HL-60/S4 treated with phorbol 12-myristate 13-acetate at 8.2 ng/mL for 4 days and 3 days (cell line): ENCODE data around the gene FBXO21.
"Not testable (repeated sequence)": the region's sequence is repeated elsewhere in the genome, so short reads cannot be mapped to it uniquely, and the experiment has no call there.

Experiments used
- in situ Hi-C: fragments of 300-500 bp; cut with MboI; formaldehyde crosslinking; loops from 2 replicates; pipeline ENCODE4 v1.15.0; 2022; ENCODE audit warnings: low sequenced_read_pairs

Gene FBXO21

GRCh38 chr12:117111821-117112595 is 78.3 kb downstream of the FBXO21 start:
- in situ Hi-C loops, result loop anchor here (25.0 kb wide), 1 partner anchor 400 kb away; no protein-coding TSS in a partner anchor

GRCh38 chr12:117111386-117111785 is 78.9 kb downstream of the FBXO21 start:
- in situ Hi-C loops, result loop anchor here (25.0 kb wide), 1 partner anchor 399 kb away; no protein-coding TSS in a partner anchor

DNA sequence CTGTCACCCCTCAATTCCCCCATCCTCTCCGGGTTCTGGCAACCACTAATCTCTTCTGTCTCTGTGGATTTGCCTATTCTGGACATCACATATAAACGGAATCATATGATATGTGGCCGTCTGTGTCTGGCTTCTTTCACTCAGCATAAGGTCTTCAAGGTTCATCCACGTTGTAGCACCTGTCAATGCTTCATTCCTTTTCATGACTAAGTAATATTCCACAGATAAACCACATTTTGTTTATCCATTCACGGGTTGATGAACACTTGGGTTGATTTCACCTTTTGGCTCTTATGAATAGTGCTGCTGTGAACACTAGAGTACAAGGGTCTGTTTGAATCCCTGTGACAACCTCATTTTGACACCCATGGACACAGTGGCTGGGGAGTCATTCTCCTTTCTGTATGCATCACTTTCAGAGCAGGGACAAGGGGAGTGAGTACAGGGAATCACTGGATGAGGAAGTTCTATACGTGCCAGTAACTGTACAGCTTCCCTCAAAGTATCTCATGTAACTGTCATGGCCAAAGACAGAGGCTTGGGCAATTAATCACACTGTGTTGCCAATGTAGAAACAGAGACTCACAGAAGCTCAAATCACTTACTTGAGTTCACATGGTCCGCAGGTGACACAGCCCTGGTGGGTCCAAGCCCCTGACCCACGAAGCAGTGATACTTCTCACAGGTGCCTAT is 80.2 kb downstream of the FBXO21 start:
- in situ Hi-C loops, result loop anchor here (10.0 to 25.0 kb wide), 2 partner anchors 65 to 398 kb away; no protein-coding TSS in a partner anchor

DNA sequence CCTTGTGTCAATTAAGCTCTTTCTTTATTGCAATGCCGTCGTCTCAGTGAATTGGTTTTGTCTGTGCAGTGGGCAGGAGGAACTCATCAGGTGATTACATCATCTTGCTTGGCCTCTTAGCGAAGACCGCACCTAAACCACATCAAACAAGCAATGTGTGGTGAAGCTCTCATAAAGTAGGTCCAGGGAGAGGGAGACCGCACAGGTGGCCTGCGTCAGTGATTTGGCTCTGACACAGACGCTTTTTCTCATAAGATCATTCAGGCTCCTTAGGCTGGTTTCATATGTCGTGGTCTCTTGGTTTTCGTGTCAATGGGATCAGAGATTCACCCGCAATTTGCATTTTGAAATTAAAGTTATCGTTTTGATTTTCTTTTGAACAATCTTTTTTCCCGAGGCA is 84.4 kb downstream of the FBXO21 start:
- in situ Hi-C loops, result loop anchor here (10.0 to 25.0 kb wide), 2 partner anchors 61 to 394 kb away; no protein-coding TSS in a partner anchor

DNA sequence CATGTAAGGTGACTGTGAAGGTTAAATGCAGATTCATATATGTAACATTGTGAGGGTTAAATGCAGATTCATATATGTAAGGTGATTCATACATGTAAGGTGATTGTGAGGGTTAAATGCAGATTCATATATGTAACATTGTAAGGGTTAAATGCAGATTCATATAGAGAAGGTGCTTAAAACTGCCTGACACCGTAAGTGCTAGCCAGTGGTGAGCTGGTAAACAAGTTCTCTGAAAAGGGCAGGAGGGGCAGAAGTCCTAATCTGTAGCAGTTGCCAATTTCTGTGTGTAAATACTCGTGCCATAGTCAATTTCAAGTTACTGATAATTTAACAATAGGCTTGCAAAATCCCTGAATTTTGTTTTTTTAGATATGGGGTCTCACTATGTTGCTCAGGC is 86.3 kb downstream of the FBXO21 start:
- in situ Hi-C loops, result loop anchor here (10.0 to 25.0 kb wide), 2 partner anchors 59 to 392 kb away; no protein-coding TSS in a partner anchor

GRCh38 chr12:117102800-117103181 is 87.5 kb downstream of the FBXO21 start:
- in situ Hi-C loops, result loop anchor here (10.0 to 25.0 kb wide), 2 partner anchors 58 to 390 kb away; no protein-coding TSS in a partner anchor

DNA sequence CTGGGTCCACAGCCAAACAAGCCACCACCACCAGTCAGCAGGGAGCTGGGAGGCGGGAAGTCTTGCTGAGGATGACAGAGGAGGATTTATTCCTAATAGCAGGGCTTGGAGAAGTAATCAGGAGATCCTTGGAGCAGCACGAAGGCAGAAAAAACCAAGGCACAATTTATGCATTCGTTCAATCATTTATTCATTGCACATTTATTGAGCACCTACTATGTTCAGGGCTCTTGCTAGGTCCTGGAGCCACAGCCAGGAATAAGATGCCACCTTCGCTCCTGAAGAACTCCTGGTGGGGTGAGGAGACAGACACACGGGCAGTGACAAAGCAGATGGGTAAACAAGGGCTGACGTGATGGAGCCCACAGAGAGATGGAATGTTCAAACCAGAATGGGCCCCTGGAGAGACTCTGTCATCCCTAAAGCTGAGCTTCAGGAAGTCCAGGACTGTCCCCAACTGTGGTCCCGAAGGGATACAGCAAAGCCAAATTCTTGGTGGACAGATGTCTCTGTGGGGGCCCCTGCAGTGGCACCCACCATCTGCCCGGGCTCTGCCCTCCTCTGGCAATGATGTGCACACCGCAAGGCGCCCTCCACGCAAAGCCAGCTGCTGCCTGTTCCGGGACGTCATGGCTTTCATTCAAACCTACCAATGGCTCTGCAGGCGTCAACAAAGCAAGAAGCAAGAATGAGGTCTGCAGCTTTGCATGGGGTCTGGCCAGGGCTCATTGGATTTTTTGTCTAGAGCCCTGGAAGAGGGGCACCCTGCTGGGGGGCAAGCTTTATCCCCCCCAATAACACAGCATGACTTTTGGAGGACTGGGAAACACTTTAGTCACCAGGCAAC is 88.1 kb downstream of the FBXO21 start:
- in situ Hi-C loops, result loop anchor here (10.0 to 25.0 kb wide), 2 partner anchors 57 to 390 kb away; no protein-coding TSS in a partner anchor

GRCh38 chr12:117100851-117101673 is 89.2 kb downstream of the FBXO21 start:
- in situ Hi-C loops, result loop anchor here (10.0 to 25.0 kb wide), 2 partner anchors 56 to 389 kb away; no protein-coding TSS in a partner anchor

DNA sequence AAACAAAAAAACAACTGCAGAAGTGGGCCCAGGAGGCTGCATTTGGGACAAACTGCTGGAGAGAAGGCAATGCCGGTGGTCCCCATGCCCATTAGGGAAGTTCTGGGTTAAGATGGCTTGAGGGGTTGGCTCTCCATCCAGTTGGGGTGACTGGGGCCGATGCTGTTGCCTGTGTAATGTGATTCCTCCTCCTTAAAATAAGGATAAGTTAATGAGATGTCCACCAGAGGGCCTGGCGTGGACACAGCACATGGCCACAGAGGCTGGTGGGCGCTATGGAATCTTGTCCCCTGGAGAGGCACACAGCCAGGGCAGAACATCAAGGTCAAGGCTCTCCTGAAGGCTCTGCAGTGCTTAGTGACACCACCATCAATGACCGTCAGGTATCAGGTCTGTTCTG is 90.0 kb downstream of the FBXO21 start:
- in situ Hi-C loops, result loop anchor here (10.0 to 25.0 kb wide), 2 partner anchors 55 to 388 kb away; no protein-coding TSS in a partner anchor

GRCh38 chr12:117098361-117099217 is 91.7 kb downstream of the FBXO21 start:
- in situ Hi-C loops, result no loop called here

GRCh38 chr12:117098024-117098360 is 92.3 kb downstream of the FBXO21 start:
- in situ Hi-C loops, result no loop called here

GRCh38 chr12:117097159-117097558 is 93.1 kb downstream of the FBXO21 start:
- in situ Hi-C loops, result no loop called here

GRCh38 chr12:117096501-117097042 is 93.7 kb downstream of the FBXO21 start:
- in situ Hi-C loops, result no loop called here

- in situ Hi-C loops, result not testable (repeated sequence)
Measured at GRCh38 chr12:117095191-117095590, 95.1 kb downstream of the FBXO21 start.

DNA sequence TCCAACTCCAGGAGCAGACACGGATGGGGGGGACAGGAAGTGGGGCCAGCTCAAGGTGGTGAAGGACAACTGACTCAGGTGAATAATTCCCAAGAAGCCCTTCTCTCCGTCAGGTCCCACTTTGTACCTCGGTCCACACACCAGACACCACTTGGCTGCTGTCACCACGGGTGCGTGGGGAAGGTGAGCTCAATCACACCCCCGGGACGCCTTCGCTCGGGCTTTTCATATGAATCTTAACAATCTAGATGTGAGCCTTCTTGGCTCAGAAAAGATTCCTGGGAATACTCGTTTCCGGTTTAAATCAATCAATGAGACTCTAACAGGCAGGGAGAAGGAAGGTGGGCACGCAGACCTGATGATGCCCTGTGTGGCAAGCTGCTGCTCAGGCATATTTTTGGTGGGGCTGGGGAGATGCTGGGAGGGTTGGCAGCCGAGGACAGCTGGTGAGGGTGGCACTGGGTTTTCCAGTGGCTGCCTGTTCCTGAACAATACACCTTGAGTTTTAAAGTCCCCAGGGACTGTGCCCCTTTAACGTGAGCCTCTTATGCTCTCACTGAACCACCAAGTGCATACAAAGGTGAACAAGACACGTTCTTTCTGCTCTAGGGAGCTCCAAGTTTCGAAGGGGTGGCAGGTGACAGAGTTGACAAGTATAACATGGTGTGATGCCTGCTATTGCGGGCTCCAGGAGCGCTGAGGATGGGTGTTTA is 96.2 kb downstream of the FBXO21 start:
- in situ Hi-C loops, result no loop called here

DNA sequence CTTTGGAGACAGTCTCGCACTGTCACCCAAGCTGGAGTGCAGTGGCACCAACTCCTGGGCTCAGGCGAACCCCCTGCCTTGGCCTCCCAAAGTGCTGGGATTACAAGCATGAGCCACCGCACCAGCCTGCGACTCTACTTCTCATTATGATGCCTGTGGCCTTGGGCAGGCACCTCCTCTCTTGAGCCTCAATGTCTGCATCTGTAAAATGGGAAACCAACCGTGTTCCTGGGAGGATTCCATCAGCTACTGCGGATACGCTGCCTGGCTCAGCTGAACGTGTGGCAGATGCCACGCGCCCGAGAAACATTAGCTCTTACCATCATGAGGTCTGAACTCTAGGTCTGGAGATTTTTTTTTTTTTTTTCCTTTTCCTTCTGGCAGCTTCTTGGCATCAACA is 96.8 kb downstream of the FBXO21 start:
- in situ Hi-C loops, result no loop called here

- in situ Hi-C loops, result no loop called here
Measured at GRCh38 chr12:117092886-117093285, 97.4 kb downstream of the FBXO21 start.

- in situ Hi-C loops, result no loop called here
Measured at GRCh38 chr12:117092511-117092780, 97.8 kb downstream of the FBXO21 start.
